ENCODE data around the gene GRN.

DNA sequence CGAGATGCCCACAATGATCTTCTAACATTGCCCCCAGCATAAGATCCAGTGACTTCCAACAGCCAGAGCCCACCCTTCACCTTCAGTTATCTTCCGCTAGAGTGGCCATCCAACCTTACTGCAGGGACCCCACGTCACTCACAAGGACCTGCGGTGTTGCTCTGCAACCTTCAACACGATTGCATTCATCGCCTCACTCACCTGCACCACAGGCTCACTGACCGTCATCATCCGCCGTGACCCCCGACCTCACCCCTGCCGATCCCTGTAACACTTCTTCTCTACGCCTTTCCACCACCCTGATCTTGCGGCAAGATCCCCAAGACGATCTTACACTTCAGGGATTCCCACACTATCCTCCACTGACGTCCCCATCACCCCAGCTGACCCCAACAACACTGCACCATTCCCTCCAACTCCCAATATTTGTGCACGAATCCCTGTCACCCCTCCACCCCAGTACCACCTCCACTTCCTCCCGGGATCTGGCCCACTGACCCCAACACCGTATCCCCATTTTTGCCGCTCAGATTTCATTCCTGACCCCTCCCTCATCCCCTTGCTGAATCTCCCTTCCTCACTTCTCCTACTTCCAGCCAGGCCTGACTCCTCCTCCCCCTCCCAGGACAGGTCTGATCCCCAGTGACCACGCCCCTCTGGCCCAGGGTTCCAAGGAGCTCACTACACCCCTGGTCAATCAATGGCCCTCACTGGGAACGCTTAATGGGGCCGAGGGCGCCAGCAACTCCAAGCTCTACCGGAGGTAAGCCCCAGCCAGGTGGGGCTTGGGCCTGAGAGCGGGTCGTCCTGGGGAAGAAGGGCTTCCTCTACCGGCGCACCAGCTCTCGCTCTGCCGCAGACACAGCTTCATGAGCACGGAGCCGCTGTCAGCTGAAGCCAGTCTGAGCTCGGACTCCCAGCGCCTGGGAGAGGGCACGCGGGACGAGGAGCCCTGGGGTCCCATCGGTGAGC lies 29.1 kb upstream of the GRN start:
- TF ChIP-seq BRCA1 (IDR thresholded peaks at IDR 0.05) = no peak
- no peak for TF ChIP-seq BRCA1 (CRISPR knock-in tag; IDR thresholded peaks at IDR 0.05)
- TF ChIP-seq, protein P1, sequence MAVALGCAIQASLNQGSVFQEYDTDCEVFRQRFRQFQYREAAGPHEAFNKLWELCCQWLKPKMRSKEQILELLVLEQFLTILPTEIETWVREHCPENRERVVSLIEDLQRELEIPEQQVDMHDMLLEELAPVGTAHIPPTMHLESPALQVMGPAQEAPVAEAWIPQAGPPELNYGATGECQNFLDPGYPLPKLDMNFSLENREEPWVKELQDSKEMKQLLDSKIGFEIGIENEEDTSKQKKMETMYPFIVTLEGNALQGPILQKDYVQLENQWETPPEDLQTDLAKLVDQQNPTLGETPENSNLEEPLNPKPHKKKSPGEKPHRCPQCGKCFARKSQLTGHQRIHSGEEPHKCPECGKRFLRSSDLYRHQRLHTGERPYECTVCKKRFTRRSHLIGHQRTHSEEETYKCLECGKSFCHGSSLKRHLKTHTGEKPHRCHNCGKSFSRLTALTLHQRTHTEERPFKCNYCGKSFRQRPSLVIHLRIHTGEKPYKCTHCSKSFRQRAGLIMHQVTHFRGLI (CRISPR knock-in tag; IDR thresholded peaks at IDR 0.05) = no peak
- no peak for TF ChIP-seq JUND (IDR thresholded peaks at IDR 0.05; ENCODE audit: borderline replicate concordance, low read depth, low read length)
- TF ChIP-seq JUND (tag; IDR thresholded peaks at IDR 0.05; ENCODE audit: borderline replicate concordance, low read depth, low read length) = no peak
- TF ChIP-seq MAFK (IDR thresholded peaks at IDR 0.05; ENCODE audit: low read length) = no peak
- TF ChIP-seq POLR2A (conservative IDR thresholded peaks at IDR 0.05) = no peak
- TF ChIP-seq, protein P2, sequence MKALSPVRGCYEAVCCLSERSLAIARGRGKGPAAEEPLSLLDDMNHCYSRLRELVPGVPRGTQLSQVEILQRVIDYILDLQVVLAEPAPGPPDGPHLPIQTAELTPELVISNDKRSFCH (CRISPR knock-in tag; IDR thresholded peaks at IDR 0.05) = no peak
- TF ChIP-seq, protein P2 (tag; IDR thresholded peaks at IDR 0.05) = no peak
- TF ChIP-seq HIVEP1 (CRISPR knock-in tag; IDR thresholded peaks at IDR 0.05) = no peak
- TF ChIP-seq ZNF76 (CRISPR knock-in tag; IDR thresholded peaks at IDR 0.05; ENCODE audit: borderline replicate concordance) = no peak
- TF ChIP-seq, protein P3, sequence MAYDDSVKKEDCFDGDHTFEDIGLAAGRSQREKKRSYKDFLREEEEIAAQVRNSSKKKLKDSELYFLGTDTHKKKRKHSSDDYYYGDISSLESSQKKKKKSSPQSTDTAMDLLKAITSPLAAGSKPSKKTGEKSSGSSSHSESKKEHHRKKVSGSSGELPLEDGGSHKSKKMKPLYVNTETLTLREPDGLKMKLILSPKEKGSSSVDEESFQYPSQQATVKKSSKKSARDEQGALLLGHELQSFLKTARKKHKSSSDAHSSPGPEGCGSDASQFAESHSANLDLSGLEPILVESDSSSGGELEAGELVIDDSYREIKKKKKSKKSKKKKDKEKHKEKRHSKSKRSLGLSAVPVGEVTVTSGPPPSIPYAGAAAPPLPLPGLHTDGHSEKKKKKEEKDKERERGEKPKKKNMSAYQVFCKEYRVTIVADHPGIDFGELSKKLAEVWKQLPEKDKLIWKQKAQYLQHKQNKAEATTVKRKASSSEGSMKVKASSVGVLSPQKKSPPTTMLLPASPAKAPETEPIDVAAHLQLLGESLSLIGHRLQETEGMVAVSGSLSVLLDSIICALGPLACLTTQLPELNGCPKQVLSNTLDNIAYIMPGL (CRISPR knock-in tag; IDR thresholded peaks at IDR 0.05) = no peak
- TF ChIP-seq SIN3A (IDR thresholded peaks at IDR 0.05; ENCODE audit: borderline replicate concordance in 2 of 2, control insufficient read depth in 1 of 2, low read depth in 2 of 2, low read length in 2 of 2) = no peak
- no peak for TF ChIP-seq KDM4B (IDR thresholded peaks at IDR 0.05; ENCODE audit: borderline replicate concordance in 2 of 2, low read depth in 1 of 2)

Measured in K562 (cell line).